HepG2 (cell line): ENCODE data around the gene FSD2. TPM values are rescaled to one million over a fixed set of nuclear protein-coding genes. Genes with fewer than 3 reads are reported as not detected.

Experiments
- AKAP8 ChIP-seq: sonication (generic); formaldehyde crosslinking; IDR thresholded peaks from 2 replicates; pipeline ENCODE4 v1.5.1; 2020; ENCODE audit warnings: mild to moderate bottlenecking, missing genetic modification reagents
- CCAR2 ChIP-seq: fragments of 200-400 bp; formaldehyde crosslinking; optimal IDR thresholded peaks from 2 replicates; pipeline ENCODE3; 2018; ENCODE audit warnings: low read depth, mild to moderate bottlenecking, low read length, moderate library complexity
- CCDC6 ChIP-seq: sonication (generic); formaldehyde crosslinking; IDR thresholded peaks from 2 replicates; pipeline ENCODE4 v1.8.1; 2022; ENCODE audit warnings: mild to moderate bottlenecking, missing genetic modification reagents, moderate library complexity
- CENPT ChIP-seq: sonication (generic); formaldehyde crosslinking; IDR thresholded peaks from 2 replicates; pipeline ENCODE4 v1.8.0; 2022; ENCODE audit warnings: low read depth, mild to moderate bottlenecking, moderate library complexity, missing genetic modification reagents
- CREBL2 ChIP-seq: sonication (generic); formaldehyde crosslinking; IDR thresholded peaks from 2 replicates; pipeline ENCODE4 v1.8.1; 2023; ENCODE audit warnings: missing genetic modification reagents, mild to moderate bottlenecking, borderline replicate concordance
- GATAD1 ChIP-seq: IDR thresholded peaks from 2 replicates; pipeline ENCODE4 v1.6.1; 2016; ENCODE audit warnings: missing genetic modification reagents, missing compliant biosample characterization
- LBX2 ChIP-seq: sonication (generic); formaldehyde crosslinking; IDR thresholded peaks from 2 replicates; pipeline ENCODE4 v1.5.0; 2020; ENCODE audit warnings: missing genetic modification reagents, mild to moderate bottlenecking, borderline replicate concordance
- MTF2 ChIP-seq: sonication (generic); formaldehyde crosslinking; IDR thresholded peaks from 2 replicates; pipeline ENCODE4 v1.5.0; 2020; ENCODE audit warnings: missing genetic modification reagents, borderline replicate concordance
- MXI1 ChIP-seq: IDR thresholded peaks from 3 replicates; pipeline ENCODE4 v1.6.1; 2012; ENCODE audit warnings: low read depth, low read length, inconsistent platforms, borderline replicate concordance
- NFE2L1 ChIP-seq: sonication (generic); formaldehyde crosslinking; IDR thresholded peaks from 2 replicates; pipeline ENCODE4 v1.4.0; 2020; ENCODE audit warnings: missing genetic modification reagents, mild to moderate bottlenecking, borderline replicate concordance
- NFIC ChIP-seq: IDR thresholded peaks from 2 replicates; pipeline ENCODE4 v1.6.1; 2012; ENCODE audit warnings: mild to moderate bottlenecking, low read length, inconsistent platforms
- NFKB2 ChIP-seq: sonication (generic); formaldehyde crosslinking; IDR thresholded peaks from 2 replicates; pipeline ENCODE4 v1.4.0; 2020; ENCODE audit warnings: missing genetic modification reagents, borderline replicate concordance
- PCBP1 ChIP-seq: fragments of 200-400 bp; formaldehyde crosslinking; IDR thresholded peaks from 2 replicates; pipeline ENCODE4 v1.6.1; 2017; ENCODE audit warnings: mild to moderate bottlenecking, low read depth, low read length, borderline replicate concordance
- PREB ChIP-seq: sonication (generic); formaldehyde crosslinking; IDR thresholded peaks from 2 replicates; pipeline ENCODE4 v1.4.0; 2020; ENCODE audit warnings: missing genetic modification reagents
- RFX1 ChIP-seq: fragments of 450-650 bp; IDR thresholded peaks from 2 replicates; pipeline ENCODE4 v1.6.1; 2017
- TEAD3 ChIP-seq: optimal IDR thresholded peaks from 2 replicates; pipeline ENCODE3; 2016; ENCODE audit warnings: borderline replicate concordance
- ZKSCAN5 ChIP-seq: sonication (generic); formaldehyde crosslinking; IDR thresholded peaks from 2 replicates; pipeline ENCODE4 v1.5.1; 2020; ENCODE audit warnings: mild to moderate bottlenecking, missing genetic modification reagents
- ZMAT5 ChIP-seq: sonication (generic); formaldehyde crosslinking; IDR thresholded peaks from 2 replicates; pipeline ENCODE4 v1.5.0; 2020; ENCODE audit warnings: mild to moderate bottlenecking, low read depth, missing genetic modification reagents, borderline replicate concordance
- ZNF143 ChIP-seq: sonication (generic); formaldehyde crosslinking; IDR thresholded peaks from 2 replicates; pipeline ENCODE4 v1.4.0; 2020; ENCODE audit warnings: missing genetic modification reagents
- ZNF253 ChIP-seq: sonication (generic); formaldehyde crosslinking; IDR thresholded peaks from 2 replicates; pipeline ENCODE4 v1.8.0; 2022; ENCODE audit warnings: mild to moderate bottlenecking, missing genetic modification reagents, borderline replicate concordance
- ZNF260 ChIP-seq: sonication (generic); formaldehyde crosslinking; IDR thresholded peaks from 2 replicates; pipeline ENCODE4 v1.4.0; 2020; ENCODE audit warnings: missing genetic modification reagents, low read depth, mild to moderate bottlenecking, borderline replicate concordance
- ZNF83 ChIP-seq: sonication (generic); formaldehyde crosslinking; IDR thresholded peaks from 2 replicates; pipeline ENCODE4 v1.4.0; 2020; ENCODE audit warnings: missing genetic modification reagents, mild to moderate bottlenecking, borderline replicate concordance
- ZSCAN29 ChIP-seq: sonication (generic); formaldehyde crosslinking; conservative IDR thresholded peaks from 2 replicates; pipeline ENCODE4 v1.4.0; 2020; ENCODE audit warnings: mild to moderate bottlenecking, missing genetic modification reagents
- polyA plus RNA-seq, 8 experiments: library from polyadenylated mRNA; depleted of rRNA in 3 of 8; stranded (reverse) in 7 of 8; unstranded in 1 of 8; fragments of >200 nt; fragmentation: Illumina TruSeq in 4 of 8; extraction: Trizol in 4 of 8; gene quantifications; 2 replicates each; pipeline versions ENCODE4 v1.2.1 to v1.2.3, GENCODE V29; 2011 to 2016; ENCODE audit warnings: low read depth in 4 of 8, missing spikeins in 1 of 8, mixed read lengths in 1 of 8; ENCODE audit not compliant: insufficient read depth in 1 of 8
- total RNA-seq, 5 experiments: library from RNA; depleted of rRNA; stranded (reverse); fragments of >200 nt; fragmentation: Illumina TruSeq; extraction: Trizol; gene quantifications; 2 replicates each; pipeline ENCODE4 v1.2.3, GENCODE V29; 2016; ENCODE audit warnings: low read depth in 1 of 5
- TF ChIP-seq, protein P1 (sequence below): sonication (generic); formaldehyde crosslinking; conservative IDR thresholded peaks from 2 replicates; pipeline ENCODE4 v1.8.0; 2022; ENCODE audit warnings: mild to moderate bottlenecking, moderate library complexity, missing genetic modification reagents
- TF ChIP-seq, protein P2 (sequence below): sonication (generic); formaldehyde crosslinking; IDR thresholded peaks from 2 replicates; pipeline ENCODE4 v1.8.0; 2022; ENCODE audit warnings: missing genetic modification reagents, mild to moderate bottlenecking, inconsistent platforms, borderline replicate concordance

Gene FSD2
- total and polyA plus RNA-seq, 2 of the 13 experiments (the other 11 are each of a cell fraction or from before 2014, with no cell fraction given), result not detected

GRCh38 chr15:82709421-82710207 lies 96.3 kb downstream of the FSD2 start, which contains the start of gene AP3B2 (continued):
- TF ChIP-seq, protein P1, sequence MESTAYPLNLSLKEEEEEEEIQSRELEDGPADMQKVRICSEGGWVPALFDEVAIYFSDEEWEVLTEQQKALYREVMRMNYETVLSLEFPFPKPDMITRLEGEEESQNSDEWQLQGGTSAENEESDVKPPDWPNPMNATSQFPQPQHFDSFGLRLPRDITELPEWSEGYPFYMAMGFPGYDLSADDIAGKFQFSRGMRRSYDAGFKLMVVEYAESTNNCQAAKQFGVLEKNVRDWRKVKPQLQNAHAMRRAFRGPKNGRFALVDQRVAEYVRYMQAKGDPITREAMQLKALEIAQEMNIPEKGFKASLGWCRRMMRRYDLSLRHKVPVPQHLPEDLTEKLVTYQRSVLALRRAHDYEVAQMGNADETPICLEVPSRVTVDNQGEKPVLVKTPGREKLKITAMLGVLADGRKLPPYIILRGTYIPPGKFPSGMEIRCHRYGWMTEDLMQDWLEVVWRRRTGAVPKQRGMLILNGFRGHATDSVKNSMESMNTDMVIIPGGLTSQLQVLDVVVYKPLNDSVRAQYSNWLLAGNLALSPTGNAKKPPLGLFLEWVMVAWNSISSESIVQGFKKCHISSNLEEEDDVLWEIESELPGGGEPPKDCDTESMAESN (CRISPR knock-in tag), result no peak; the same call in 1 of the 2 replicates
- TF ChIP-seq ZNF260 (no peak), AKAP8 (CRISPR knock-in tag) (peak; percentile 53; the same call in 1 of the 2 replicates), NFKB2 (peak; percentile 55; the same call in 1 of the 2 replicates), ZKSCAN5 (CRISPR knock-in tag) (no peak), TEAD3 (CRISPR knock-in tag) (no peak), ZNF143 (CRISPR knock-in tag) (no peak), MXI1 (no peak; the same call in 2 of the 3 replicates), ZMAT5 (no peak), NFIC (no peak), PREB (CRISPR knock-in tag) (no peak), LBX2 (no peak; the same call in 1 of the 2 replicates), CCAR2 (no peak), ZNF83 (no peak), ZNF253 (CRISPR knock-in tag) (no peak), GATAD1 (CRISPR knock-in tag) (no peak), CREBL2 (CRISPR knock-in tag) (no peak), NFE2L1 (no peak), RFX1 (no peak), CENPT (CRISPR knock-in tag) (peak; percentile 40; the same call in 1 of the 2 replicates), CCDC6 (peak; percentile 96), PCBP1 (no peak), MTF2 (CRISPR knock-in tag) (no peak; the same call in 1 of the 2 replicates), ZSCAN29 (CRISPR knock-in tag) (no peak)
- TF ChIP-seq, protein P2, sequence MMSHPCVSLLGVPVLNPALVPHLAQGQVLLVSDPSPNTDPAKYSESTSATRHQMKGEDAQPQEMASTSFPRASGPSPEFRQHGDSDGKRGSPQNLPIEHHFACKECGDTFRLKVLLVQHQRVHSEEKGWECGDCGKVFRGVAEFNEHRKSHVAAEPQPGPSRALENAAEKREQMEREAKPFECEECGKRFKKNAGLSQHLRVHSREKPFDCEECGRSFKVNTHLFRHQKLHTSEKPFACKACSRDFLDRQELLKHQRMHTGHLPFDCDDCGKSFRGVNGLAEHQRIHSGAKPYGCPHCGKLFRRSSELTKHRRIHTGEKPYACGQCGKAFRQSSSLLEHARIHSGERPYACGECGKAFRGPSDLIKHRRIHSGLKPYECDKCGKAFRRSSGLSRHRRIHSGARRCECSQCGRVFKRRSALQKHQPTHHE (CRISPR knock-in tag), result no peak
